Measurements from ENCODE around the gene PDLIM1. TPM values are rescaled to one million over a fixed set of nuclear protein-coding genes. Genes with fewer than 3 reads are reported as not detected.
"Not testable (repeated sequence)": the region's sequence is repeated elsewhere in the genome, so short reads cannot be mapped to it uniquely, and the experiment has no call there.

PDLIM1 gene
- total RNA-seq, 1 experiment from 2014 or later, result 42.5 TPM

DNA sequence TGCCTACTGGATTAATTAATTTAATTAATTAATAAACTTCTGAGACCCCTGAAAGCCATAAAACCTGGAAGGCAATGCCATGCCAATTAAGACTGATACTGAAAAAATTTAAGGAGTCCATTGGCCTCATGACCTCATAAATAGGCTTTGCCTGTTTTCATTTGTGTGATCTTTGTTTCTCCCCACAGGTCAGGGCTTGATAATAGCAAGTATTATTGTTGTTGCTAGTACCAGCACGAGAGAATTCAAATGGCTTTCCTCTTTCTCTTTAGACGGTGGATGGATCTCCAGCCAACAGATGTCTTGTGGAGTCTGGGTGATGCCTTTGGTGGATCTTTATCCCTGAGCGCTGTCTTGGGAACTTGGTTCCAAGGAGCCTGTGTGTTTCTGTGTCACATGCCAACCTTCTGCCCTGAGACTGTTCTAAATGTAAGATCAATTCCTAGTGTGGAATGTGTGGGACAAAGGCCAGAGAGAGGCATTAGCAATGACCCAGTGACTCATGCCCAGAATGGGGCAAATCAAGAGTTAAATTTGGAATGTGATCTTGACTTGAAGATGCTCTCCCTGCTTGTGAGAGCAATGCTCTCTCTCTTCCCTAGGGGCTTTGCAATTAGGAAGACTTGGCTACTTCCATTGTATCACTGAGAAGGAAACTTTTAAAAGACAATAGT is 79.1 kb downstream of the PDLIM1 start:
- DNase-seq (ENCODE audit: low spot score), result no peak

DNA sequence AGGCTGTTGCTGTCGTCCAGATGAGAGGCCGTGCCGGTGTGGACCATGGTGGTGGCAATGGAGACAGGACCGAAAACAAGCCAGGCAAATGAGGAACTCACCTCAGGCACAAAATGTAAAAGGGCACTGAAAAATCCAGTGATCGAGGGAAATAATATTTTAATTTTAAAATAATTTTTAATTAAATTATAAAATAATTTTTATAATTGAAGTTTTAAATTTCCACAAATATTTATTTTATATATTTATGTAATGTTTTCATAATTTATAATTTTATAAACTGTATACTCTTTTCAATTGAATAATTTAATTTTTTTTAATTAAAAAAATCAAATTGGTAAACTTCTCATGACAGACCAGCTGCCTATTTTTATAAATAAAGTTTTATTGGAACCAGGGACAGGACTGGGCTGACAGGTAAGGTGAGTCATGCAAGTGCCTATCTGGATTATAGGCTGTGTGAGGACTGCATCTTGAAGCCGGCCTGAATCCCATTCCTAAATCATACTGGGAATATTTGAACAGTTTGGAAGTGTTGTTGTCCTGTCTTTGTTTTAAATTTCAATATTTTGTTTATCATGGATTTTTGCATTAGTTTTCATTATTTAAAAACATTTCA is 81.2 kb downstream of the PDLIM1 start:
- DNase-seq (ENCODE audit: low spot score), result no peak

DNA sequence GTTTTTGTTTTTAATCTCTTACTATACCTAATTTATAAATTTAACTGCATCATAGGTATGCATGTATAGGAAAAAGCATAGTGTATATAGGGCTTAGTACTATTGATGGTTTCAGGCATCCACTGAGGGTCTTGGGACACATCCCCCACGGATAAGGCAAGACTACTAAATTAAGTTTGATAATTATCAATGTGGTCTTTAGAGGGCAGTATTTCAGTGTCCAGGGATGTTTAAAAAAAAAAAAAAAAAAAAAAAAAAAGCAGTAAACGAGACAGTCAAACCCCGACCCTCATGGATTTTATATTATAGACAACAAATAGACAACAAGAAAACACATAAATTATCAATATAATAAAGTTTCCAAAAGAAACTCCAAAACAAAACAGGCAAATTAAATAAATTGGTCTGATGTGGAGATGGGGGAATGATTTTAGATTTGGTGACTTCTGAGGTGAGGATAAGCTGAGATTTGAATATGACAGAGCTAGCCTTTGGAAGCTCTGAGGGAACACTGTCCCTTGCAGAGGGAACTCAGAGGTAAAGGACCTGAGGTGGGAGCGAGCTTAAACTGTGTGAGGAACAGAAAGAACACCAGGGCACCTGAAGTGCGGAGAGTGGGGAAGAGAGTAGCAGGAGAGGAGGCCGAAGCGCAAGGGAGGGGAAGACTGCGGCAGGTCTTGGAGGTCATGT is 82.0 kb downstream of the PDLIM1 start:
- DNase-seq (ENCODE audit: low spot score), result no peak

DNA sequence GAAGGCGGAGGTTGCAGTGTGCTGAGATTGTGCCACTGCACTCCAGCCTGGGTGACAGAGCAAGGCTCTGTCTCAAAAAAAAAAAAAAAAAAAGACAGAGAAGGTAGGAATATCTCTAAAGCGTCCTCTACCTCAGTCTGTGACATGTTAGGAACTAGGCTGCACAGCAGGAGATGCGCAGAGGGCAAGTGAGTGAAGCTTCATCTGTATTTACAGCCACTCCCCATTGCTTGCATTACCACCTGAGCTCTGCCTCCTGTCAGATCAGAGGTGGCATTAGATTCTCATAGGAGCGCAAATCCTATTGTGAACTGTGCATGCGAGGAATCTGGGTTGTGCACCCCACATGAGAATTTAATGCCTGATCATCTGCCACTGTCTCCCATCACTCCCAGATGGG is 87.9 kb downstream of the PDLIM1 start:
- DNase-seq (ENCODE audit: low spot score), result not testable (repeated sequence)

DNA sequence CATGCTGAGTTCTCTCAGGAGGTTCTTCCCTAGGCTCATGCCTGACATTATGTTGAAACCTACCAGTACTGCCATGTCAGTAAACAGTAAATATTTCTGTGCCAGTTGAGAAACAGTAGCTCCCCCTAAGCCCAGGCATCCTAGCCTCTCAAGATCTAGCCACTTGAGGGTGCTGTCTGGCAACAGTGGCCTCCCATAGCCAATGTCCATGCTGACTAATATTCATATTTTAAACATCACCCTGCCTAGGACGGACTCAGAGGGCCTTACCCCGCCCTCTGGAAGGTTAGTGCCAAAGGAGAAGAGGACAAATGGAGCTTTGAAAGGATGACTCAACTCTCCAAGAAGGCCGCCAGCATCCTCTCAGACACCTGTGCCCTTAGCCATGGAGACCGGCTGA is 89.1 kb downstream of the PDLIM1 start:
- peak; percentile 36 for DNase-seq (ENCODE audit: low spot score)

DNA sequence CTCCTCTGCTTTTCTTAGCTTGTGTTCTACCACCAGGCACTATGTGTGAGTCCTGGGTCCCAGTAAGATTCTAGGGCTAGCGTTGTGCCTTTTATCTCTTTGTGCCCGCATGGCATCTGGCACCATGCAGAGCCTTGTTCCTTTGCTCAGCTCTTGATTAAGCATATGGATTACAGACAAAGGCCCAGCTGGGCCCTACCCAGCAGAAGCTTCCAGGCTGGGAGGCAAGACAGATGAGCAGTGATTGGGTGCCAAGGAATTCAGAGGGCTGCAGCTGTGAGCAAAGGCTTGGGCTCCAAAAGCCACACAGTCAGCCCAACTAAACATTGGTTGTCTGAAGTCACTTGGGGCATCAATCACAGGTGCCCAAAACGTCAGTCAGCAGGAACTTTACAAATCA is 94.8 kb downstream of the PDLIM1 start:
- no peak for DNase-seq (ENCODE audit: low spot score)

DNA sequence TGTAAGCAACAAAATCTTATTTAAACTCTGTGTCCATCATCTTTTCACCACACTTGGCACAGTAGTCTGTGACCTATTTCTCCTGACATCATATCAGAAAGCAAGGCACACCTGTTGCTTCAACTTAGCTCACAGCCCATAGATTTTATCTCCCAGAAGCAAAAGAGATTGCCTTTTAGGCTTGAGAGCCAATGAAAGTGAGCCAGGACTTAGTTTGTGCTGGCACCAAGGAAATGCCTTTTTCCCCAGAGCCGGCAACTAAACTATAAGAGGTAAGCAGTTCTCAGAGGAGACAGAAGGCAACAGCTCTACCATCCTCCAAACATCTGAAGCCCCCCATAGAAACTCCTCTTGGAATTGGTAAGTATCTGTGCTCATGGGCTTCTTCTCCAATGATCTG is 96.9 kb downstream of the PDLIM1 start, which contains the start of gene ACSM6:
ACSM6 (plus strand) TSS at position 295 of the 400 bp plus-strand sequence. CDS start 248 bp downstream, outside the sequence.
- no peak for DNase-seq (ENCODE audit: low spot score)

DNA sequence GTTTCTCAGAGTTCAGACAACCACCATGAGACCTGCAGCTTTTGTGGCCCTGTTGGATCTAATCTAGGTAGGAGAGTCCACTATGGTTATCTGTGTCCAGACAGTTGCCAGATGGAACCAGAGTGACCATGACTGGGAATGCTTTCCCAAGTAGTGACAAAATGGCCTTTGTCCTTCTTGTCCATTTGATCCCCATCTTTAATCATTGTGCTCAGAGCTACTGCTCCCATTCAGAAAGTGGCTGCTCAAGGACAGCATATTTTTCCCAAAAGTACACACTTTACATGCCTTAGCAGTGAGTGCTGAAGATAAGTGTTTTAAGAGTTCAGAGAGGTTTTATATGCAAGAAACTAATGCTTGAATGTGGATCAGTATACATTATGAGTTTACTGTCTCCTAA is 102.2 kb downstream of the PDLIM1 start:
- no peak for DNase-seq (ENCODE audit: low spot score)

DNA sequence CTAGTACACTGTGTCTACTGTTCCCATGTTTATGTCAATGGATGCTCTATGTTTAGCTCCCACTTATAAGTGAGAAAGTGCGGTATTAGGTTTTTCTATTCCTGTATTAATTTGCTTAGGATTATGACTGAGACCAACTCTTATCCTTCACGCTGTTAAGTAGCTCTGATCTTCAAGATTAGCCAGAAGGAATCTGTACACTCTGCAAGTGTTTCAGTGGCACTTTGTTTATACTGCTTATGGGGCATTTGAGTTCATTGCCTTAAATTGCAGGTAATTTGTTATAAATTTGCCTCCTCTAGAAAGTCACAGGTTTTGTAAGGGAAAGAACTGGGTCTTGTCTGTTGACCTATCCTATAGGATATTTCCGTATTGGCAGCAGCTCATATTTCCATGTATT is 103.2 kb downstream of the PDLIM1 start:
- DNase-seq (ENCODE audit: low spot score), result no peak

Other genes starting within 250 kb of the PDLIM1 start
- not detected in 2 replicates for gene CYP2C8, start 221.5 kb downstream of the PDLIM1 start, total RNA-seq (2014; rRNA removed; shearing (Covaris generic))
- not detected in 2 replicates for gene ACSM6, start 96.8 kb downstream of the PDLIM1 start, total RNA-seq (2014; rRNA removed; shearing (Covaris generic))